HepG2 (cell line): ENCODE data around the gene DDX54. TPM values are rescaled to one million over a fixed set of nuclear protein-coding genes. Genes with fewer than 3 reads are reported as not detected.

Experiments used
- FOXA1 ChIP-seq, 2 experiments: fragments of 450-650 bp in 1 of 2; sonication (generic) in 1 of 2; formaldehyde crosslinking in 1 of 2; IDR thresholded peaks; 2 replicates each; pipeline versions ENCODE4 v1.4.0 to v1.6.1; 2016 to 2020; ENCODE audit warnings: missing genetic modification reagents in 1 of 2
- NCOA5 ChIP-seq: sonication (generic); formaldehyde crosslinking; IDR thresholded peaks from 2 replicates; pipeline ENCODE4 v1.4.0; 2020; ENCODE audit warnings: missing genetic modification reagents
- RORA ChIP-seq: sonication (generic); formaldehyde crosslinking; IDR thresholded peaks from 2 replicates; pipeline ENCODE4 v1.5.0; 2020; ENCODE audit warnings: mild to moderate bottlenecking, missing genetic modification reagents, moderate library complexity
- SNAI1 ChIP-seq: sonication (generic); formaldehyde crosslinking; IDR thresholded peaks from 2 replicates; pipeline ENCODE4 v1.5.0; 2020; ENCODE audit warnings: mild to moderate bottlenecking, missing genetic modification reagents, borderline replicate concordance
- TAF1 ChIP-seq: sonication (generic); formaldehyde crosslinking; IDR thresholded peaks from 2 replicates; pipeline ENCODE4 v1.4.0; 2020; ENCODE audit warnings: missing genetic modification reagents
- TMF1 ChIP-seq: sonication (generic); formaldehyde crosslinking; IDR thresholded peaks from 2 replicates; pipeline ENCODE4 v1.8.1; 2022; ENCODE audit warnings: low read depth, missing genetic modification reagents
- U2AF1 ChIP-seq: fragments of 200-400 bp; formaldehyde crosslinking; optimal IDR thresholded peaks from 2 replicates; pipeline ENCODE3; 2017; ENCODE audit warnings: mild to moderate bottlenecking, low read depth, low read length
- U2AF2 ChIP-seq: fragments of 200-400 bp; formaldehyde crosslinking; IDR thresholded peaks from 2 replicates; pipeline ENCODE4 v1.6.1; 2017; ENCODE audit warnings: low read depth, mild to moderate bottlenecking, low read length
- ZNF205 ChIP-seq: IDR thresholded peaks from 2 replicates; pipeline ENCODE4 v1.6.1; 2018; ENCODE audit warnings: missing biosample characterization, missing genetic modification reagents
- ZNF878 ChIP-seq: sonication (generic); formaldehyde crosslinking; IDR thresholded peaks from 2 replicates; pipeline ENCODE4 v1.8.1; 2023; ENCODE audit warnings: mild to moderate bottlenecking, missing genetic modification reagents, moderate library complexity
- polyA plus RNA-seq, 8 experiments: library from polyadenylated mRNA; depleted of rRNA in 3 of 8; stranded (reverse) in 7 of 8; unstranded in 1 of 8; fragments of >200 nt; fragmentation: Illumina TruSeq in 4 of 8; extraction: Trizol in 4 of 8; gene quantifications; 2 replicates each; pipeline versions ENCODE4 v1.2.1 to v1.2.3, GENCODE V29; 2011 to 2016; ENCODE audit warnings: low read depth in 4 of 8, missing spikeins in 1 of 8, mixed read lengths in 1 of 8; ENCODE audit not compliant: insufficient read depth in 1 of 8
- total RNA-seq, 5 experiments: library from RNA; depleted of rRNA; stranded (reverse); fragments of >200 nt; fragmentation: Illumina TruSeq; extraction: Trizol; gene quantifications; 2 replicates each; pipeline ENCODE4 v1.2.3, GENCODE V29; 2016; ENCODE audit warnings: low read depth in 1 of 5
- TF ChIP-seq, protein P1 (sequence below): sonication (generic); formaldehyde crosslinking; IDR thresholded peaks from 2 replicates; pipeline ENCODE4 v1.4.0; 2020; ENCODE audit warnings: mild to moderate bottlenecking, missing genetic modification reagents
- TF ChIP-seq, protein P2 (sequence below): IDR thresholded peaks from 2 replicates; pipeline ENCODE4 v1.6.1; 2016; ENCODE audit warnings: mild to moderate bottlenecking, missing biosample characterization, missing genetic modification reagents
- TF ChIP-seq, protein P3 (sequence below): sonication (generic); formaldehyde crosslinking; IDR thresholded peaks from 2 replicates; pipeline ENCODE4 v1.4.0; 2020; ENCODE audit warnings: mild to moderate bottlenecking, missing genetic modification reagents
- TF ChIP-seq, protein P4 (sequence below), 2 experiments: IDR thresholded peaks; 2 replicates each; pipeline ENCODE4 v1.6.1; 2011 to 2012; ENCODE audit warnings: low read length in 2 of 2, borderline replicate concordance in 1 of 2, low read depth in 1 of 2, mild to moderate bottlenecking in 1 of 2, moderate library complexity in 1 of 2

Gene DDX54
- total and polyA plus RNA-seq, 2 of the 13 experiments (the other 11 are each of a cell fraction or from before 2014, with no cell fraction given) = 59.7 to 61.1 TPM

DNA sequence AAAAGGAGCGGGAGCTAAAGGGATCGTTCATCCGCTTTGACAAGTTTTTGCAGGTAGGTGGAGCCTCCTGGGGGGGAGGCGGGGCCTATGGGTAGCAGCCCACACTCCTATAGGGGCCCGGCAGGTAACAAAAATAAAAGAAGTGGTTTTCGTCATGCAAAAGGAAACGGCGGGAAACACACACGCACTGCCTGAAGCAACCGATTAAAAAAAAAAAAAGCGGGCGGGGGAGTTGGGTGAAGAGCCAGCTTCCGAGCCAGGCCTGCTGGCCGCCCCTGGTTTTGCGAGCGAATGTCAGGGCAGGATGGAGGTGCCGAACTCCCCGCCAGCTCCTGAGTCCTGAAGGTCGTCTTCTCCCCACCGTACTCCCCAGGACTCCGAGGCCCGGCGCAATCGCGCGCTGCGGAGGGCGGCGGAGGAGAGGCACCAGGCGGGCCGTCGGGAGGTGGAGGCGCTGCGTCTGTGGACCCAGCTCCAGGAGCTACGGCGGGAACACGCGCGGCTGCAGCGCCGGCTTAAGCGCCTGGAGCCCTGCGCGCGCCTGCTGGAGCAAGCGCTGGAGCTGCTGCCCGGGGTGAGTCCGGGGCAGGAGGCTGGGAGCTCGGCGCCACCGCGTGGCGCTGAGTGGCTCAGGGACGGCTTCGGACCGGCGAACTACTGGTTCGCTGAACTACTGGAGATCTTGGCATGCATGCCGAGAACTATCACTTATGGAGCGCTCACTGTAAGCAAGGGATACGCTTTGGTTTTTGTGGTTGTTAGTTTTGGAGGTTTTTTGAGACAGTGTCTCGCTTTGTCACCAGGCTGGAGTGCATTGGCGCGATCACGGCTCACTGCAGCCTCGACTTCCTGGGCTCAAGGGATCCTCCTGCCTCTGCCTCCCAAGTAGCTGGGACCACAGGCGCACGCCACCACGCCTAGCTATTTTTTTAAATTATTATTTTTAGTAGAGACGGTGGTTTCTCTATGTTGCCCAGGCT lies 32.2 kb downstream of the DDX54 start (continued):
- TF ChIP-seq, protein P1, sequence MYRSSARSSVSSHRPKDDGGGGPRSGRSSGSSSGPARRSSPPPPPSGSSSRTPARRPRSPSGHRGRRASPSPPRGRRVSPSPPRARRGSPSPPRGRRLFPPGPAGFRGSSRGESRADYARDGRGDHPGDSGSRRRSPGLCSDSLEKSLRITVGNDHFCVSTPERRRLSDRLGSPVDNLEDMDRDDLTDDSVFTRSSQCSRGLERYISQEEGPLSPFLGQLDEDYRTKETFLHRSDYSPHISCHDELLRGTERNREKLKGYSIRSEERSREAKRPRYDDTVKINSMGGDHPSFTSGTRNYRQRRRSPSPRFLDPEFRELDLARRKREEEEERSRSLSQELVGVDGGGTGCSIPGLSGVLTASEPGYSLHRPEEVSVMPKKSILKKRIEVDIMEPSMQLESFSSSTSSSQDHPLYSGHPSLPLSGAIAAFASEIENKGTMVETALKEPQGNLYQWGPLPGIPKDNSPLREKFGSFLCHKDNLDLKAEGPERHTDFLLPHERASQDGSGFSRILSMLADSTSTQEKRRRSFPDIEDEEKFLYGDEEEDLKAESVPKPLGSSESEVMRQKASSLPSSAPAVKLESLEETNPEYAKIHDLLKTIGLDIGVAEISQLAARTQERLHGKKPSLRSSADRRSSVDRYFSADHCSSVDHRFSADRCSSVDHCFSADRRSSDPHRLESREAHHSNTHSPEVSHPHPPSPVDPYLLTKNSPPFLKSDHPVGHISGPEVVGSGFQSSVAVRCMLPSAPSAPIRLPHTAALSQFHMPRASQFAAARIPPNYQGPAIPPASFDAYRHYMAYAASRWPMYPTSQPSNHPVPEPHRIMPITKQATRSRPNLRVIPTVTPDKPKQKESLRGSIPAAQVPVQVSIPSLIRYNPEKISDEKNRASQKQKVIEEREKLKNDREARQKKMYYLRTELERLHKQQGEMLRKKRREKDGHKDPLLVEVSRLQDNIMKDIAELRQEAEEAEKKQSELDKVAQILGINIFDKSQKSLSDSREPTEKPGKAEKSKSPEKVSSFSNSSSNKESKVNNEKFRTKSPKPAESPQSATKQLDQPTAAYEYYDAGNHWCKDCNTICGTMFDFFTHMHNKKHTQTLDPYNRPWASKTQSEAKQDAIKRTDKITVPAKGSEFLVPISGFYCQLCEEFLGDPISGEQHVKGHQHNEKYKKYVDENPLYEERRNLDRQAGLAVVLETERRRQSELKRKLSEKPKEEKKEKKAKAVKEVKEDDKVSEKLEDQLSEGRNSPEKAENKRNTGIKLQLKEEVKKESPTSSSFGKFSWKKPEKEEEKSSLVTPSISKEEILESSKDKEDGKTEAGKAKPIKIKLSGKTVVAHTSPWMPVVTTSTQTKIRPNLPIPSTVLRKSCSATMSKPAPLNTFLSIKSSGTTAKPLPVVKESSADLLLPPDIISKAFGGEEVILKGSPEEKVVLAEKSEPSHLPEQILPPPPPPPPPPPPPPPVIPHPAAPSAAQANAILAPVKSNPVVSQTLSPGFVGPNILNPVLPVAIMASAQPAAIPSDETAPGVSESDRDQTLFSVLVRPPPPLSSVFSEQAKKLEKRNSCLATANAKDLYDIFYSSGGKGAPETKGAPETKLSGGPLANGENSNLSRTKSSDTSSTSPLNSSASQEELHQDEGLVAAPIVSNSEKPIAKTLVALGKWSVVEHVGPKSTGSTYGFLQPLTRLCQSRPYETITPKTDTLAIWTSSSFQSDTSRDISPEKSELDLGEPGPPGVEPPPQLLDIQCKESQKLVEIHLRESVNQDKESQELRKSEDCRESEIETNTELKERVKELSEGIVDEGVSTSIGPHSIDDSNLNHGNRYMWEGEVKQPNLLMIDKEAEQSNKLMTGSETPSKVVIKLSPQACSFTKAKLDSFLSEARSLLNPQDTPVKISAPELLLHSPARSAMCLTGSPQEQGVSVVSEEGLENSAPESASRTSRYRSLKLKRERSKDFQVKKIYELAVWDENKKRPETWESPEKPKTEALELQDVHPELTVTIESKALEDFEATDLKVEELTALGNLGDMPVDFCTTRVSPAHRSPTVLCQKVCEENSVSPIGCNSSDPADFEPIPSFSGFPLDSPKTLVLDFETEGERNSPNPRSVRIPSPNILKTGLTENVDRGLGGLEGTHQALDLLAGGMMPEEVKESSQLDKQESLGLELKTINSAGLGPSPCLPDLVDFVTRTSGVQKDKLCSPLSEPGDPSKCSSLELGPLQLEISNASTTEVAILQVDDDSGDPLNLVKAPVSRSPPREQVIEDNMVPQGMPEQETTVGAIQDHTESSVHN (CRISPR knock-in tag) = no peak
- TF ChIP-seq SNAI1 (CRISPR knock-in tag) = no peak
- TF ChIP-seq, protein P2, sequence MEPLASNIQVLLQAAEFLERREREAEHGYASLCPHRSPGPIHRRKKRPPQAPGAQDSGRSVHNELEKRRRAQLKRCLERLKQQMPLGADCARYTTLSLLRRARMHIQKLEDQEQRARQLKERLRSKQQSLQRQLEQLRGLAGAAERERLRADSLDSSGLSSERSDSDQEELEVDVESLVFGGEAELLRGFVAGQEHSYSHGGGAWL (CRISPR knock-in tag) = no peak
- TF ChIP-seq, protein P3, sequence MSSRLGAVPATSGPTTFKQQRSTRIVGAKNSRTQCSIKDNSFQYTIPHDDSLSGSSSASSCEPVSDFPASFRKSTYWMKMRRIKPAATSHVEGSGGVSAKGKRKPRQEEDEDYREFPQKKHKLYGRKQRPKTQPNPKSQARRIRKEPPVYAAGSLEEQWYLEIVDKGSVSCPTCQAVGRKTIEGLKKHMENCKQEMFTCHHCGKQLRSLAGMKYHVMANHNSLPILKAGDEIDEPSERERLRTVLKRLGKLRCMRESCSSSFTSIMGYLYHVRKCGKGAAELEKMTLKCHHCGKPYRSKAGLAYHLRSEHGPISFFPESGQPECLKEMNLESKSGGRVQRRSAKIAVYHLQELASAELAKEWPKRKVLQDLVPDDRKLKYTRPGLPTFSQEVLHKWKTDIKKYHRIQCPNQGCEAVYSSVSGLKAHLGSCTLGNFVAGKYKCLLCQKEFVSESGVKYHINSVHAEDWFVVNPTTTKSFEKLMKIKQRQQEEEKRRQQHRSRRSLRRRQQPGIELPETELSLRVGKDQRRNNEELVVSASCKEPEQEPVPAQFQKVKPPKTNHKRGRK = no peak
- no peak for TF ChIP-seq ZNF878 (CRISPR knock-in tag)
- TF ChIP-seq ZNF205 (CRISPR knock-in tag) = no peak
- no peak; the same call in 1 of the 2 replicates for TF ChIP-seq TAF1
- TF ChIP-seq U2AF2 = no peak
- TF ChIP-seq TMF1 (CRISPR knock-in tag) = no peak
- no peak for TF ChIP-seq RORA (CRISPR knock-in tag)
- TF ChIP-seq, protein P4, sequence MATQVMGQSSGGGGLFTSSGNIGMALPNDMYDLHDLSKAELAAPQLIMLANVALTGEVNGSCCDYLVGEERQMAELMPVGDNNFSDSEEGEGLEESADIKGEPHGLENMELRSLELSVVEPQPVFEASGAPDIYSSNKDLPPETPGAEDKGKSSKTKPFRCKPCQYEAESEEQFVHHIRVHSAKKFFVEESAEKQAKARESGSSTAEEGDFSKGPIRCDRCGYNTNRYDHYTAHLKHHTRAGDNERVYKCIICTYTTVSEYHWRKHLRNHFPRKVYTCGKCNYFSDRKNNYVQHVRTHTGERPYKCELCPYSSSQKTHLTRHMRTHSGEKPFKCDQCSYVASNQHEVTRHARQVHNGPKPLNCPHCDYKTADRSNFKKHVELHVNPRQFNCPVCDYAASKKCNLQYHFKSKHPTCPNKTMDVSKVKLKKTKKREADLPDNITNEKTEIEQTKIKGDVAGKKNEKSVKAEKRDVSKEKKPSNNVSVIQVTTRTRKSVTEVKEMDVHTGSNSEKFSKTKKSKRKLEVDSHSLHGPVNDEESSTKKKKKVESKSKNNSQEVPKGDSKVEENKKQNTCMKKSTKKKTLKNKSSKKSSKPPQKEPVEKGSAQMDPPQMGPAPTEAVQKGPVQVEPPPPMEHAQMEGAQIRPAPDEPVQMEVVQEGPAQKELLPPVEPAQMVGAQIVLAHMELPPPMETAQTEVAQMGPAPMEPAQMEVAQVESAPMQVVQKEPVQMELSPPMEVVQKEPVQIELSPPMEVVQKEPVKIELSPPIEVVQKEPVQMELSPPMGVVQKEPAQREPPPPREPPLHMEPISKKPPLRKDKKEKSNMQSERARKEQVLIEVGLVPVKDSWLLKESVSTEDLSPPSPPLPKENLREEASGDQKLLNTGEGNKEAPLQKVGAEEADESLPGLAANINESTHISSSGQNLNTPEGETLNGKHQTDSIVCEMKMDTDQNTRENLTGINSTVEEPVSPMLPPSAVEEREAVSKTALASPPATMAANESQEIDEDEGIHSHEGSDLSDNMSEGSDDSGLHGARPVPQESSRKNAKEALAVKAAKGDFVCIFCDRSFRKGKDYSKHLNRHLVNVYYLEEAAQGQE (IDR thresholded peaks at IDR 0.05; ENCODE audit: borderline replicate concordance in 1 of 2, low read depth in 1 of 2, low read length in 2 of 2) = no peak
- TF ChIP-seq NCOA5 = no peak
- no peak for TF ChIP-seq U2AF1
- no peak for TF ChIP-seq FOXA1 (IDR thresholded peaks at IDR 0.05)
- no peak for TF ChIP-seq FOXA1 (CRISPR knock-in tag; IDR thresholded peaks at IDR 0.05)
